HL-60/S4 (cell line): Measurements from ENCODE around the gene CTSG.
"Not testable (repeated sequence)": the region's sequence is repeated elsewhere in the genome, so short reads cannot be mapped to it uniquely, and the experiment has no call there.

Experiments
- in situ Hi-C: fragments of 300-500 bp; cut with MboI; formaldehyde crosslinking; loops from 2 replicates; pipeline ENCODE4 v1.14.3; 2022; ENCODE audit warnings: low sequenced_read_pairs

The CTSG gene

GRCh38 chr14:24576182-24576581 lies at the start of gene CTSG:
Gene CTSG, minus strand, starts transcription at chr14:24576250. Its CDS starts 27 bp downstream, at chr14:24576223.
- in situ Hi-C loops: no loop called here

GRCh38 chr14:24613747-24614146 lies 37.7 kb upstream of the CTSG start:
- in situ Hi-C loops: no loop called here

GRCh38 chr14:24613241-24613640 lies 37.2 kb upstream of the CTSG start:
- in situ Hi-C loops: no loop called here

- in situ Hi-C loops: no loop called here
These were observed 36.1 kb upstream of the CTSG start for GRCh38 chr14:24612196-24612595.

- in situ Hi-C loops: no loop called here
These were observed 33.8 kb upstream of the CTSG start, which contains the start of gene GZMH for GRCh38 chr14:24609655-24610344. Gene GZMH, minus strand, starts transcription at chr14:24609685. Its CDS starts 72 bp downstream, at chr14:24609613.

- in situ Hi-C loops: no loop called here
These were observed 31.8 kb upstream of the CTSG start for GRCh38 chr14:24607635-24608514.

GRCh38 chr14:24607081-24607480 lies 31.0 kb upstream of the CTSG start:
- in situ Hi-C loops: no loop called here

GRCh38 chr14:24606297-24606696 lies 30.2 kb upstream of the CTSG start:
- in situ Hi-C loops: no loop called here

- in situ Hi-C loops: no loop called here
These were observed 29.6 kb upstream of the CTSG start for GRCh38 chr14:24605435-24606190.

- in situ Hi-C loops: no loop called here
These were observed 21.4 kb upstream of the CTSG start for GRCh38 chr14:24597403-24597802.

GRCh38 chr14:24595073-24595808 lies 19.2 kb upstream of the CTSG start:
- in situ Hi-C loops: no loop called here

GRCh38 chr14:24591004-24591403 lies 15.0 kb upstream of the CTSG start:
- in situ Hi-C loops: not testable (repeated sequence)

- in situ Hi-C loops: not testable (repeated sequence)
These were observed 8.4 kb upstream of the CTSG start for GRCh38 chr14:24584402-24584801.

GRCh38 chr14:24578558-24578957 lies 2.5 kb upstream of the CTSG start:
- in situ Hi-C loops: no loop called here

GRCh38 chr14:24576771-24577170 lies 721 bp upstream of the CTSG start:
- in situ Hi-C loops: no loop called here

GRCh38 chr14:24574206-24574774 lies 1.8 kb downstream of the CTSG start:
- in situ Hi-C loops: no loop called here

- in situ Hi-C loops: no loop called here
These were observed 9.7 kb downstream of the CTSG start for GRCh38 chr14:24566318-24566717.

GRCh38 chr14:24565766-24566165 lies 10.3 kb downstream of the CTSG start:
- in situ Hi-C loops: no loop called here

- in situ Hi-C loops: no loop called here
These were observed 12.5 kb downstream of the CTSG start for GRCh38 chr14:24563505-24563904.

GRCh38 chr14:24556756-24557155 lies 19.3 kb downstream of the CTSG start:
- in situ Hi-C loops: no loop called here
